Stimulated activated CD8-positive, alpha-beta memory T cell treated with anti-CD3 and anti-CD28 coated beads, Interleukin-2, amount 100 ng/mL, for 1 hour (primary cell): ENCODE results near the gene CACNG4.

Experiments used
- DNase-seq, 2 donors: peaks; one replicate each; pipeline ENCODE4 v3.0.0-alpha.2; 2020; ENCODE audit warnings: low read depth in 2 of 2

Gene CACNG4

GRCh38 chr17:67066717-67067116 lies 102.2 kb downstream of the CACNG4 start:
- DNase-seq = no peak

GRCh38 chr17:67067571-67068482 lies 103.3 kb downstream of the CACNG4 start:
- no peak for DNase-seq

- no peak for DNase-seq
These were observed 104.5 kb downstream of the CACNG4 start for GRCh38 chr17:67068999-67069398.

GRCh38 chr17:67069603-67070136 lies 105.2 kb downstream of the CACNG4 start:
- no peak for DNase-seq

- no peak for DNase-seq
These were observed 107.1 kb downstream of the CACNG4 start for GRCh38 chr17:67071595-67071994.

- no peak for DNase-seq
These were observed 108.4 kb downstream of the CACNG4 start for GRCh38 chr17:67072885-67073284.

DNA sequence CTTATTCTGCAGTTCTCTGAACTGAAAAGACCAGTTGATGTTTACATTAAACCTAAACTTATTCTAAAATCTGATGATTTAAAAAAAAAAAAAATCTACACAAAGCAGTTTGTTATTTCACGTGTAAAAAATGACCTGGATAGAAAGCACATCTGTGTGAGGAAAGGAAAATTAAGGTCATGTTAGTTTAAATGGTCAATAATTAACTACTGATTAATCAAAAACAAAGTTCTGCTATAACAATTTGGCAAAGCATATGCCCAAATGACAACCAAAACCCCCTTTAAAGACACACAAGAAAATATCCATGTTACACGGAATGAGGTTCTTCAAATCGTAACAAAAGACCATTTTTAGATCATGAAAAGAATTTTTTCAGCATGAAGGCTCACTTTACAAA lies 110.3 kb downstream of the CACNG4 start:
- no peak for DNase-seq

DNA sequence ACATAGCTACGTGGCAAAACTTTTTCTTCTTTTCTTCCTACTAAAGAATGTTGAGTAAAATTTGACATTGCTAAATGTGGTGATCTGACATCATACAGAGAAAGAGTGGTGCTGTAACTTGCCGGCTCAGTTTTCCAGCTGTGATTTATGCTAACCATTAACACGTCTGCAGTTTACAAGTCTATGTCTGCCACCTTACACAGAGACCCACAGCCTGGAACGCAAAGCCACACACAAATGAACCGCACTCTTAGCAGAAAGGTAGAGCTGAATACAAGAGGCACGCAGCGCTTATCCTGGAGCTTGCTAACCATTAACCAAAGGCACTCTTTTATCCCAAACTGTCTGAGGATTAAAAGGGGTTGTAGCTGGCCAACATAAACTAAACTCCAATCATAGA lies 111.8 kb downstream of the CACNG4 start:
- DNase-seq = no peak

DNA sequence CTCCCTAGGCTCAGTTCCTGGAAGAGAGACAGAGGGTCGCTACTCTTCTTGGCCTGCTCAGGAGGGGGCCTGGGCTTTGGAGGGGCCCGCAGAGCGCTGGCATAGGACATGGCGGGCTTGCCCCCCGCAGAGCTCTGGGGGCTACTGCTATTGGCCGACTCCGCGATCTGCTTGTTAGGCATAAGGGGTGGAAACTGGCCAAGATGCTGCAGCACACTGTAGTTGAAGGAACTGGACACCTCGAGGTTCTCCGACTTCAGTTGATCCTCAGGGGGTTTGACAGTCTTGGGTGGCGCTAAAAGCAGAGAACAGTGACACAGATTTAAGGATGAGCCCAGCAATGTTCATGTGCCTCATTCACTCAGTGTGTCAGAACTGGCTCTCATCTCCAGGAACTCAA lies 113.8 kb downstream of the CACNG4 start:
- DNase-seq = no peak

- no peak for DNase-seq
These were observed 115.0 kb downstream of the CACNG4 start for GRCh38 chr17:67079491-67079890.

- DNase-seq = no peak
These were observed 116.3 kb downstream of the CACNG4 start for GRCh38 chr17:67080804-67081203.

DNA sequence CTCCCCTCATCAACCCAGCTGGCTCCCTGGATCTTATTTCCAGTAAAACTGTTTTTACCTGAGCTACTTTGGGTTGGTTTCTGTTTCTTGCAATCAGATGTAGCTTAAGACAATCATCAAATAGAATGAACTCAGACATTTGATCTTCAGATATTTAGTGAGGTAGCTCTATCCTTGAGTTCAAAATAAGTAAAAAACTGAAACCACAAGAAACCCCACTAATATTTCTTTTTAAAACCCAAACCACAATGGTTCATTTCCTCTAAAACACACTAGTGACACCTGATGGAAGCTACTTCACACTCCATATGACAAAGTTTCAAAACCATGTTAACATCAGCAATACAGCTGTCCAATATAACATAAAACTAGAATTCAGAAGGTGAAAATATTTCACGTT lies 117.6 kb downstream of the CACNG4 start:
- DNase-seq = no peak
